Motor neuron (in vitro differentiated cells): ENCODE measurements around the gene RXRA. TPM values are rescaled to one million over a fixed set of nuclear protein-coding genes. Genes with fewer than 3 reads are reported as not detected.

ENCODE experiments used
- ATAC-seq, 8 experiments: fragments of 200-7000 bp; cut with Tn5 transposase; replicated peaks in 6 of 8; 2 replicates each; pipeline ENCODE4 v1.8.0; 2021; ENCODE audit warnings: mild to moderate bottlenecking in 8 of 8, moderate library complexity in 8 of 8
- H3K27ac ChIP-seq, 2 donors: fragments of 250-450 bp; sonication (Bioruptor Pico); 2 replicates each; pipeline ENCODE4 v1.9.0; 2021; ENCODE audit warnings: antibody characterized with exemption in 2 of 2, mild to moderate bottlenecking in 2 of 2, moderate library complexity in 1 of 2
- H3K4me1 ChIP-seq, 2 donors: fragments of 250-450 bp; sonication (Bioruptor Pico); replicated peaks in 1 of 2; 2 replicates each; pipeline ENCODE4 v1.6.1; 2021; ENCODE audit warnings: antibody characterized with exemption in 2 of 2, mild to moderate bottlenecking in 2 of 2, moderate library complexity in 1 of 2
- H3K4me3 ChIP-seq, 5 donors: fragments of 250-450 bp; sonication (Bioruptor Pico); 2 replicates each; pipeline ENCODE4 v1.9.0; 2021; ENCODE audit warnings: antibody characterized with exemption in 5 of 5, mild to moderate bottlenecking in 5 of 5, moderate library complexity in 4 of 5
- WGBS, 10 experiments: fragments of 450-650 bp; shearing (Covaris generic); methylation state at CpG; one replicate each; pipeline ENCODE4 v1.0.0; 2022; 5-methylcytosine and 5-hydroxymethylcytosine counted together
- in situ Hi-C, 9 experiments: fragments of 400-800 bp; cut with MboI; loops; one replicate each; pipeline ENCODE4 v1.15.0; 2021; ENCODE audit warnings: low sequenced_read_pairs in 9 of 9, low pct_unique_long_range_greater_than_20kb in 2 of 9; ENCODE audit not compliant: unreplicated experiment in 9 of 9
- total RNA-seq, 8 experiments: library from RNA; unstranded; fragments of 300-600 nt; gene quantifications; 2 replicates each; pipeline versions ENCODE4 v1.2.3 to v1.2.4, GENCODE V29; 2022

Gene RXRA
- total RNA-seq, 8 experiments from 2014 or later, result 10.2 to 20.7 (median 13.3) TPM

DNA sequence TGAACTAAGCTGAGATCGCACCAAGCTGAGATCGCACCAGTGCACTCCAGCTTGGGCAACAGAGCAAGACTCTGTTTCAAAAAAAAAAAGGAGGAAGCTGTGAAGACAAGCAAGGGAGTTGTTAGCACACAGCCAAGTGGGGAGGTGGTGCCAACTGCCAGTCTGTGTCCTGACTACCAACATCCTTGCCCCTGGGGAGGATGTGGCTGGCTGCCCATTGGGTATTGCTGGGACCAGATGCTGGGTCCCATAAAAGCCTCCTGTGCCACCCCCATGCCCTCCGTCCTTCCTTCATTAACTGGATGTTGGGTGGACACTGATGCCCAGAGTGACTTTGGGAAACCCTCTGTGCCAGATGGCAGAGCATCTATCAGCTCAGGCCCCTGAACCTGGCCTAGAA is 158.2 kb downstream of the RXRA start:
- in situ Hi-C loops, result no loop called here

GRCh38 chr9:134485653-134486052 is 159.4 kb downstream of the RXRA start:
- in situ Hi-C loops, result no loop called here
- H3K4me1 ChIP-seq, result no peaks in the 10 kb centered on the region
- H3K27ac ChIP-seq, result no peak overlapping the region
- ATAC-seq, result no peak
- 60 to 94% (median 75%) methylated on average over 1 to 6 of the region's 8 CpGs; no CpG with 5 or more reads in 4 of the 10 experiments for WGBS, 10 experiments
- H3K4me3 ChIP-seq, result no peak overlapping the region

More for the DNA sequence above, 158.2 kb downstream of the RXRA start:
- no peak overlapping the region for H3K27ac ChIP-seq
- H3K4me3 ChIP-seq, result no peak overlapping the region
- ATAC-seq, result no peak
- 67 to 100% (median 78%) methylated on average over 1 of the region's 3 CpGs; no CpG with 5 or more reads in 4 of the 10 experiments for WGBS, 10 experiments
- no peaks in the 10 kb centered on the region for H3K4me1 ChIP-seq

DNA sequence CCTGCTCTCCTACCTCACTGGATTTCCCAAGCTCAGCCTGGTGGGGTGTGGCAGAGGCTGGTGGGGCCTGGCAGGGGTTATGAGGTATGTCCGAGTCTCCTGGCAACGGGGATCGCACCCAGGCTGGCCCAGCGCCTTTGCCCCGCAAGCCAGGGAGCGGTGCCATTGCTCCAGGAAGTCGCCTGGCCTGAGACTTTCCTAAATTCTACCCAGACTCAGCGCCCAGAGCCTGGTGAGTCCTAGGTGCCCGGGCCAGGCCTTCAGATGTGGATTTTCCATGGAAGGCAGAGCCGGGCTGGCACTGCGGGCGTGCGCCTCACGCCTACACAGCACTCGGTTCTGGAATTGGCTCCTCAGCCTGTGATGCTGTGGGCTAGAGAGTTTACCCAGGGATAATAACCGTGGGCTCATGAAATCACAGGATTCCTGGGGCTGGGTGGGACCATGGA is 159.9 kb downstream of the RXRA start:
- H3K4me1 ChIP-seq, result no peaks in the 10 kb centered on the region
- no peak overlapping the region for H3K4me3 ChIP-seq
- H3K27ac ChIP-seq, result no peak overlapping the region
- no peak for ATAC-seq
- in situ Hi-C loops, result no loop called here
- 20 to 95% (median 46%) methylated on average over 1 to 4 of the region's 16 CpGs; no CpG with 5 or more reads in 6 of the 10 experiments for WGBS, 10 experiments

GRCh38 chr9:134486596-134486995 is 160.3 kb downstream of the RXRA start:
- in situ Hi-C loops, result no loop called here

More at GRCh38 chr9:134486596-134486995, 160.3 kb downstream of the RXRA start:
- ATAC-seq, result no peak
- Histone ChIP-seq H3K4me3 (no peak overlapping the region), H3K27ac (no peak overlapping the region), H3K4me1 (no peaks in the 10 kb centered on the region)
- WGBS, 10 experiments, result 60 to 96% (median 76%) methylated on average over 1 to 9 of the region's 16 CpGs; no CpG with 5 or more reads in 6 of the 10 experiments

Other genes with a start within 250 kb of the RXRA start
- gene WDR5, start 190.4 kb upstream of the RXRA start, total RNA-seq, result 10 to 100 TPM; 14.8 to 33.2 (median 21.9) TPM
- 1,000 to 10,000 TPM in 7 of 8 experiments, under 1 TPM in 1; under 0.01 to 2,722 (median 1,850) TPM for gene RNU6ATAC, start 161.9 kb upstream of the RXRA start, total RNA-seq